ENCODE results near the gene NCKAP5L.

DNA sequence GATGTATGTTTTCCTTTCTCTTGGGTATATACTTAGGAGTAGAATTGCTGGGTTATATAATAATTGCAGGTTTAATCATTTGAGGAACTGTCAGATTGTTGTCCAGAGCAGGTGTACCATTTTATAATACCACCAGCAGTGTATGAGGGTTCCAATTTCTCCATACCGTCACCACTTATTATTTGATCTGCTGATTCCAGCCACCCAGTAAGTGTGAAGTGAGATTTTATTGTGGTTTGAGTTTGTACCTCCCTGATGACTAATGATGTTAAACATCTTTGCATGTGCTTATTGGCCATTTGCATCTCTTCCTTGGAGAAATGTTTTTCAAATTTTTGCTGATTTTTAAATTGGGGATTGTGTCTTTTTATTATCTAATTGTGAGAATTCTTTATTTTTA is 15.1 kb downstream of the NCKAP5L start:
- TF ChIP-seq, protein P1, sequence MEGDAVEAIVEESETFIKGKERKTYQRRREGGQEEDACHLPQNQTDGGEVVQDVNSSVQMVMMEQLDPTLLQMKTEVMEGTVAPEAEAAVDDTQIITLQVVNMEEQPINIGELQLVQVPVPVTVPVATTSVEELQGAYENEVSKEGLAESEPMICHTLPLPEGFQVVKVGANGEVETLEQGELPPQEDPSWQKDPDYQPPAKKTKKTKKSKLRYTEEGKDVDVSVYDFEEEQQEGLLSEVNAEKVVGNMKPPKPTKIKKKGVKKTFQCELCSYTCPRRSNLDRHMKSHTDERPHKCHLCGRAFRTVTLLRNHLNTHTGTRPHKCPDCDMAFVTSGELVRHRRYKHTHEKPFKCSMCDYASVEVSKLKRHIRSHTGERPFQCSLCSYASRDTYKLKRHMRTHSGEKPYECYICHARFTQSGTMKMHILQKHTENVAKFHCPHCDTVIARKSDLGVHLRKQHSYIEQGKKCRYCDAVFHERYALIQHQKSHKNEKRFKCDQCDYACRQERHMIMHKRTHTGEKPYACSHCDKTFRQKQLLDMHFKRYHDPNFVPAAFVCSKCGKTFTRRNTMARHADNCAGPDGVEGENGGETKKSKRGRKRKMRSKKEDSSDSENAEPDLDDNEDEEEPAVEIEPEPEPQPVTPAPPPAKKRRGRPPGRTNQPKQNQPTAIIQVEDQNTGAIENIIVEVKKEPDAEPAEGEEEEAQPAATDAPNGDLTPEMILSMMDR (conservative IDR thresholded peaks at IDR 0.05; ENCODE audit: low read length) = no peak
- no peak for TF ChIP-seq EZH2phosphoT487 (IDR thresholded peaks at IDR 0.05; ENCODE audit: borderline replicate concordance)
